ENCODE results near the gene POLR2H.
A peak's percentile ranks its signal among the peaks of the same experiment; 100 is the strongest.

Gene POLR2H

DNA sequence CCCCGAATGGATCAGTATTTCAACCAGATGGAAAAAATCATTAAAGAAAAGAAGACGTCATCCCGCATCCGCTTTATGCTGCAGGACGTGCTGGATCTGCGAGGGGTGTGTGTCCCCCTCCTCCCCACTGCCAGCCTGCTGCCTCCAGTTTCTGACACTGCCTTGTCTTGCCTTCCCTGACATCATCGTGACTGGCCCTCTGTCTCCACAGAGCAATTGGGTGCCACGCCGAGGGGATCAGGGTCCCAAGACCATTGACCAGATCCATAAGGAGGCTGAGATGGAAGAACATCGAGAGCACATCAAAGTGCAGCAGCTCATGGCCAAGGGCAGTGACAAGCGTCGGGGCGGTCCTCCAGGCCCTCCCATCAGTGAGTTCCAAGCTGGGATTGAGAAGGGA is 36.2 kb upstream of the POLR2H start:
- Histone ChIP-seq H3K23ac (ENCODE audit: low read length) (no peak overlapping the region), H2BK5ac (ENCODE audit: low read length) (no peak overlapping the region)

DNA sequence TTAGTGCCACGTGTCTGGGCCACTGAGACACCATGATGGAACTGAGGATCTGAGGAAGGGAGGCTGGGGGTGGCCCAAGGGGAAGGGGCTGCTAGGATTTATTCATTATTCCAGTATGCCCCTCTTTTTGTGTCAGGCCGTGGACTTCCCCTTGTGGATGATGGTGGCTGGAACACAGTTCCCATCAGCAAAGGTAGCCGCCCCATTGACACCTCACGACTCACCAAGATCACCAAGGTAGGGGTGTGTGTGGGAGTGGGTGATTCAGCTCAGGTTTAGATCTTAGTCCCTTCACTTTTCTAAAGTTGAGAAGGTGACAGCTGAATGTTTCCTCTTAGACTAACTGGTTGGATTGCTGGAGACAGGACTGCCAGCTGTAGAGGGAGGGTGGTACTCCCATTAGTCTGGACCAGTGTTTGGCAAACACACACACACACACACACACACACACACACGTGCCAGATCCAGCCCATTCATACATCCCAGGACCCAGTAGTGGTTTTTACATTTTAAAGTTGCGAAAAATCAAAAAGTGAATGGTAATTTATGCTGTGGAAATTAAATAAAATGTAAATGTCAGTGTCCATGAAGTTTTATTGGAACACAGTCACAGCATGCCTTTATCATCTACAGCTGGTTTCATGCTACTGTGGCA is 35.7 kb upstream of the POLR2H start:
- Histone ChIP-seq H3K79me2 (ENCODE audit: control insufficient read depth, insufficient read depth, low read length) (peaks cover 11% of the 10 kb centered on the region), H3K36me3 (ENCODE audit: control insufficient read depth, insufficient read depth, low read length) (peaks cover 54% of the 10 kb centered on the region), H3K4me1 (ENCODE audit: control insufficient read depth, low read depth, low read length) (no peaks in the 10 kb centered on the region), H2AK5ac (ENCODE audit: low read length) (no peak overlapping the region), H3K56ac (ENCODE audit: low read length) (no peak overlapping the region), H4K5ac (ENCODE audit: low read length) (no peak overlapping the region), H3K27ac (ENCODE audit: low read depth, low read length) (no peak overlapping the region), H3K4ac (ENCODE audit: low read depth, low read length) (no peak overlapping the region), H2BK5ac (ENCODE audit: low read length) (no peak overlapping the region), H2BK120ac (ENCODE audit: low read depth, low read length) (no peak overlapping the region), H3K4me2 (ENCODE audit: low read length) (no peak overlapping the region), H3K23ac (ENCODE audit: low read length) (no peak overlapping the region), H3K27me3 (ENCODE audit: insufficient read depth, low read length, poor library complexity) (no peaks in the 10 kb centered on the region), H4K8ac (ENCODE audit: low read depth, low read length) (no peak overlapping the region), H2BK15ac (replicated peaks; ENCODE audit: low read depth) (no peak overlapping the region), H3K4me3 (ENCODE audit: low read length) (no peak overlapping the region), H3K9ac (ENCODE audit: low read length) (no peak overlapping the region), H3K79me1 (ENCODE audit: low read length) (peaks cover 20% of the 10 kb centered on the region), H3K18ac (ENCODE audit: low read length) (no peak overlapping the region)
- WGBS (ENCODE audit: extremely low coverage, insufficient coverage, low lambda C conversion rate), result no CpG with 5 or more reads among the region's 6 CpGs
- DNase-seq, result no peak

More for the DNA sequence above, 36.2 kb upstream of the POLR2H start:
- WGBS (ENCODE audit: extremely low coverage, insufficient coverage, low lambda C conversion rate), result no CpG with 5 or more reads among the region's 13 CpGs
- no peak overlapping the region for H2AK5ac ChIP-seq (ENCODE audit: low read length)
- H3K79me2 ChIP-seq (ENCODE audit: control insufficient read depth, insufficient read depth, low read length), result peaks cover 15% of the 10 kb centered on the region
- H3K4me1 ChIP-seq (ENCODE audit: control insufficient read depth, low read depth, low read length), result no peaks in the 10 kb centered on the region
- H4K8ac ChIP-seq (ENCODE audit: low read depth, low read length), result no peak overlapping the region
- DNase-seq, result no peak
- no peak overlapping the region for H3K4ac ChIP-seq (ENCODE audit: low read depth, low read length)
- peaks cover 54% of the 10 kb centered on the region for H3K36me3 ChIP-seq (ENCODE audit: control insufficient read depth, insufficient read depth, low read length)
- no peak overlapping the region for H3K18ac ChIP-seq (ENCODE audit: low read length)
- H4K5ac ChIP-seq (ENCODE audit: low read length), result no peak overlapping the region
- no peaks in the 10 kb centered on the region for H3K27me3 ChIP-seq (ENCODE audit: insufficient read depth, low read length, poor library complexity)
- H3K56ac ChIP-seq (ENCODE audit: low read length), result no peak overlapping the region
- no peak overlapping the region for H2BK120ac ChIP-seq (ENCODE audit: low read depth, low read length)
- H2BK15ac ChIP-seq (replicated peaks; ENCODE audit: low read depth), result no peak overlapping the region
- no peak overlapping the region for H3K27ac ChIP-seq (ENCODE audit: low read depth, low read length)
- peaks cover 21% of the 10 kb centered on the region for H3K79me1 ChIP-seq (ENCODE audit: low read length)
- no peak overlapping the region for H3K4me3 ChIP-seq (ENCODE audit: low read length)
- no peak overlapping the region for H3K9ac ChIP-seq (ENCODE audit: low read length)
- H3K4me2 ChIP-seq (ENCODE audit: low read length), result no peak overlapping the region

DNA sequence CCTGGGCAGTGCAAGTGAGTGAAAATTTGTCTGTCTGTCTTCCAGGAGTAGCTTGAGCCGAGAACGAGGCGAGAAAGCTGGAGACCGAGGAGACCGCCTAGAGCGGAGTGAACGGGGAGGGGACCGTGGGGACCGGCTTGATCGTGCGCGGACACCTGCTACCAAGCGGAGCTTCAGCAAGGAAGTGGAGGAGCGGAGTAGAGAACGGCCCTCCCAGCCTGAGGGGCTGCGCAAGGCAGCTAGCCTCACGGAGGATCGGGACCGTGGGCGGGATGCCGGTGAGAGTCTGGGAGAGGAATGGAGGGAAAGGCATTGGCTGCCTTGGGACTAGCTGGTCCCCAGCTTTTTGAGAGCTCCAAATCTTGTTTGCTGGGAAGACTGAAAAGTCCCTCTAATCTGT is 34.3 kb upstream of the POLR2H start:
- Histone ChIP-seq H4K5ac (ENCODE audit: low read length) (no peak overlapping the region), H3K4me2 (ENCODE audit: low read length) (no peak overlapping the region), H3K23ac (ENCODE audit: low read length) (no peak overlapping the region), H2BK15ac (replicated peaks; ENCODE audit: low read depth) (no peak overlapping the region), H3K18ac (ENCODE audit: low read length) (no peak overlapping the region), H3K27ac (ENCODE audit: low read depth, low read length) (no peak overlapping the region), H3K9ac (ENCODE audit: low read length) (no peak overlapping the region), H3K56ac (ENCODE audit: low read length) (no peak overlapping the region), H4K8ac (ENCODE audit: low read depth, low read length) (no peak overlapping the region), H3K4ac (ENCODE audit: low read depth, low read length) (no peak overlapping the region), H3K27me3 (ENCODE audit: insufficient read depth, low read length, poor library complexity) (no peaks in the 10 kb centered on the region), H3K79me1 (ENCODE audit: low read length) (peaks cover 13% of the 10 kb centered on the region), H3K79me2 (ENCODE audit: control insufficient read depth, insufficient read depth, low read length) (peaks cover 5% of the 10 kb centered on the region), H2BK5ac (ENCODE audit: low read length) (no peak overlapping the region), H3K4me1 (ENCODE audit: control insufficient read depth, low read depth, low read length) (no peaks in the 10 kb centered on the region), H2AK5ac (ENCODE audit: low read length) (no peak overlapping the region), H3K36me3 (ENCODE audit: control insufficient read depth, insufficient read depth, low read length) (peaks cover 59% of the 10 kb centered on the region), H2BK120ac (ENCODE audit: low read depth, low read length) (no peak overlapping the region), H3K4me3 (ENCODE audit: low read length) (no peak overlapping the region)
- DNase-seq, result no peak
- WGBS (ENCODE audit: extremely low coverage, insufficient coverage, low lambda C conversion rate), result no CpG with 5 or more reads among the region's 21 CpGs

DNA sequence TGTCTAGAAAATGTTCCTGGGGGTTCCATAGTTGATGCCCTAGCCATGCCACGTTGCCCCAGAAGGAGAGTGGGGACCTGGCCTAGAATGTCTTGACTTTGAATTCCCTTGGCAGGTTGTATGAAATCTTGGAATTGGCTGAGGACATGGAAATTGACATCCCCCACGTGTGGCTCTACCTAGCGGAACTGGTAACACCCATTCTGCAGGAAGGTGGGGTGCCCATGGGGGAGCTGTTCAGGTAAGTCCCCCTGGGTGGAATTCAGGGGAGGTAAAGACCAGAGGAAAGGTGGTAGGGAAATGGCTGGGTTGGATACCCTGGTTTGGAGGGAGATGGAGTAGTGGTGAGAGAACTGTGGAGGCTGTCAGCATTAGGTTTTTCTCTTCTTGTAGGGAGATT is 33.0 kb upstream of the POLR2H start:
- H3K4me3 ChIP-seq (ENCODE audit: low read length), result no peak overlapping the region
- H2BK15ac ChIP-seq (replicated peaks; ENCODE audit: low read depth), result no peak overlapping the region
- H4K8ac ChIP-seq (ENCODE audit: low read depth, low read length), result no peak overlapping the region
- H3K18ac ChIP-seq (ENCODE audit: low read length), result no peak overlapping the region
- no CpG with 5 or more reads among the region's 3 CpGs for WGBS (ENCODE audit: extremely low coverage, insufficient coverage, low lambda C conversion rate)
- H3K79me1 ChIP-seq (ENCODE audit: low read length), result peaks cover 12% of the 10 kb centered on the region
- H3K79me2 ChIP-seq (ENCODE audit: control insufficient read depth, insufficient read depth, low read length), result peaks cover 4% of the 10 kb centered on the region
- no peak for DNase-seq
- no peak overlapping the region for H3K23ac ChIP-seq (ENCODE audit: low read length)
- H3K4me1 ChIP-seq (ENCODE audit: control insufficient read depth, low read depth, low read length), result no peaks in the 10 kb centered on the region
- no peak overlapping the region for H3K9ac ChIP-seq (ENCODE audit: low read length)
- H3K56ac ChIP-seq (ENCODE audit: low read length), result no peak overlapping the region
- H3K4ac ChIP-seq (ENCODE audit: low read depth, low read length), result no peak overlapping the region
- no peaks in the 10 kb centered on the region for H3K27me3 ChIP-seq (ENCODE audit: insufficient read depth, low read length, poor library complexity)
- H3K4me2 ChIP-seq (ENCODE audit: low read length), result no peak overlapping the region
- H2BK120ac ChIP-seq (ENCODE audit: low read depth, low read length), result no peak overlapping the region
- no peak overlapping the region for H2AK5ac ChIP-seq (ENCODE audit: low read length)
- no peak overlapping the region for H3K27ac ChIP-seq (ENCODE audit: low read depth, low read length)
- H3K36me3 ChIP-seq (ENCODE audit: control insufficient read depth, insufficient read depth, low read length), result peaks cover 55% of the 10 kb centered on the region
- no peak overlapping the region for H4K5ac ChIP-seq (ENCODE audit: low read length)
- H2BK5ac ChIP-seq (ENCODE audit: low read length), result no peak overlapping the region

DNA sequence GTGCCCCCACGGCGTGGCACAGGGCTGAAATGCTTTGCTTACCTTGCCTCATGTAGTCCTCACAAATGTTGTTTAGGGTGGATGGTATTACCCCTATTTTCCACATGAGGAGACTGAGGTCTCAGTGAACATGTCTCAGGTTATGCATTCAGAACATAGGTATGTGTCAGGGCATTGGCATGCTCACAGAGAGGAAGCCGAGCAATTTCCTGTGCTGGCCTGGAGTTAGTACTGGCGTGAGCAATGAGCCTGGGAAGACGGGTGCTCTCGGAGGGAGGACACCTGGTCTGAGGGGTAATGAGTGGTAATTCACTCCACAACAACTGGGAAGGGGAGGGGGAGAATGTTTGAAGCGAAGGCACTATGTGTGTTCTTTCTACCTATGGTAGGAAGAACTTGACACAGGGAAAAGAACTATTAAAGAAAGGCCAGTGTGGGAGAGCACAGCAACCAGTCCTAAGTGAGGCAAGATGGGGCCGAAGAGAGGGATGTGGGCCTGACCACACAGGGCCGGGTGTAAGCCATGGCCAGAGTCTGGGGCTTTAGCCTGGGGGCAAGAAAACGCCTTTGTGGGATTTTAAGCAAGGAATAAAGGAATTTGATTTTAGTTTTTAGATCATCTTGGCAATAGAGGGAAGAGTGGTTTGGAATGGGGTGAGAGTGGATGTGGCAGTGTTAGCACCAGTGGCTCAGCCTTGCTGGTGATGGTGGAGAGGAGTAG is 29.0 kb upstream of the POLR2H start:
- DNase-seq, result peak; percentile 71
- H4K5ac ChIP-seq (ENCODE audit: low read length), result no peak overlapping the region
- peaks cover 9% of the 10 kb centered on the region for H3K79me1 ChIP-seq (ENCODE audit: low read length)
- no peak overlapping the region for H3K4ac ChIP-seq (ENCODE audit: low read depth, low read length)
- peaks cover 3% of the 10 kb centered on the region for H3K4me1 ChIP-seq (ENCODE audit: control insufficient read depth, low read depth, low read length)
- no peak overlapping the region for H2BK120ac ChIP-seq (ENCODE audit: low read depth, low read length)
- no peak overlapping the region for H2BK5ac ChIP-seq (ENCODE audit: low read length)
- H3K18ac ChIP-seq (ENCODE audit: low read length), result no peak overlapping the region
- H2AK5ac ChIP-seq (ENCODE audit: low read length), result no peak overlapping the region
- peaks cover 30% of the 10 kb centered on the region for H3K36me3 ChIP-seq (ENCODE audit: control insufficient read depth, insufficient read depth, low read length)
- no peak overlapping the region for H3K9ac ChIP-seq (ENCODE audit: low read length)
- H3K4me3 ChIP-seq (ENCODE audit: low read length), result no peak overlapping the region
- H3K79me2 ChIP-seq (ENCODE audit: control insufficient read depth, insufficient read depth, low read length), result peaks cover 1% of the 10 kb centered on the region
- H2BK15ac ChIP-seq (replicated peaks; ENCODE audit: low read depth), result no peak overlapping the region
- H3K27me3 ChIP-seq (ENCODE audit: insufficient read depth, low read length, poor library complexity), result no peaks in the 10 kb centered on the region
- WGBS (ENCODE audit: extremely low coverage, insufficient coverage, low lambda C conversion rate), result no CpG with 5 or more reads among the region's 10 CpGs
- H3K4me2 ChIP-seq (ENCODE audit: low read length), result no peak overlapping the region
- H4K8ac ChIP-seq (ENCODE audit: low read depth, low read length), result no peak overlapping the region
- H3K23ac ChIP-seq (ENCODE audit: low read length), result no peak overlapping the region
- no peak overlapping the region for H3K27ac ChIP-seq (ENCODE audit: low read depth, low read length)
- H3K56ac ChIP-seq (ENCODE audit: low read length), result no peak overlapping the region

Measured in mesendoderm (in vitro differentiated cells).